Endodermal cell (in vitro differentiated cells): ENCODE data around the gene GRHL1. TPM values are rescaled to one million over a fixed set of nuclear protein-coding genes. Genes with fewer than 3 reads are reported as not detected.

Experiments
- DNase-seq: peaks from one replicate; pipeline ENCODE4 v3.0.0-alpha.2; 2017
- H3K27ac ChIP-seq: 2 replicates; pipeline ENCODE4 v1.5.1; 2013; ENCODE audit warnings: mild to moderate bottlenecking, low read depth, low read length, moderate library complexity
- H3K27me3 ChIP-seq: 2 replicates; pipeline ENCODE4 v1.6.1; 2013; ENCODE audit warnings: mild to moderate bottlenecking, low read length, moderate library complexity; ENCODE audit not compliant: insufficient read depth, control insufficient read depth, poor library complexity, severe bottlenecking
- H3K36me3 ChIP-seq: 2 replicates; pipeline ENCODE4 v1.7.0; 2013; ENCODE audit warnings: mild to moderate bottlenecking, low read length, moderate library complexity; ENCODE audit not compliant: control insufficient read depth, insufficient read depth
- H3K4me1 ChIP-seq: one replicate; pipeline ENCODE4 v1.7.0; 2013; ENCODE audit warnings: low read length; ENCODE audit not compliant: control insufficient read depth, insufficient read depth
- H3K4me3 ChIP-seq: 2 replicates; pipeline ENCODE4 v1.5.1; 2013; ENCODE audit warnings: mild to moderate bottlenecking, low read length, moderate library complexity
- H3K9ac ChIP-seq: 2 replicates; pipeline ENCODE4 v1.6.1; 2013; ENCODE audit warnings: mild to moderate bottlenecking, low read length, moderate library complexity; ENCODE audit not compliant: poor library complexity, severe bottlenecking; ENCODE audit errors: extremely low read depth
- H3K9me3 ChIP-seq: 2 replicates; pipeline ENCODE4 v1.6.1; 2013; ENCODE audit warnings: mild to moderate bottlenecking, low read length, moderate library complexity; ENCODE audit not compliant: control insufficient read depth
- H3K27ac Mint-ChIP-seq: 2 replicates; pipeline ENCODE4 v1.8.0; 2020; ENCODE audit warnings: mixed read lengths
- H3K27me3 Mint-ChIP-seq: 2 replicates; pipeline ENCODE4 v1.8.0; 2021; ENCODE audit warnings: mild to moderate bottlenecking, mixed read lengths; ENCODE audit not compliant: insufficient read depth
- H3K36me3 Mint-ChIP-seq: 2 replicates; pipeline ENCODE4 v1.8.0; 2020; ENCODE audit warnings: low read depth, mixed read lengths
- H3K4me1 Mint-ChIP-seq: 2 replicates; pipeline ENCODE4 v1.8.0; 2020; ENCODE audit warnings: mixed read lengths
- H3K4me3 Mint-ChIP-seq: 2 replicates; pipeline ENCODE4 v1.8.0; 2020; ENCODE audit warnings: mild to moderate bottlenecking, moderate library complexity, mixed read lengths
- H3K9me3 Mint-ChIP-seq: 2 replicates; pipeline ENCODE4 v1.8.0; 2020; ENCODE audit warnings: mild to moderate bottlenecking, mixed read lengths
- CTCF ChIP-seq: fragments of 200-600 bp; sonication (generic); conservative IDR thresholded peaks from 2 replicates; pipeline ENCODE4 v1.5.0; 2021; ENCODE audit warnings: antibody characterized with exemption, mild to moderate bottlenecking
- WGBS, 2 experiments: methylation state at CpG; one replicate each; pipeline versions ENCODE4 v1.1.5 to v1.1.7; 2013; ENCODE audit warnings: missing lambda C conversion rate in 2 of 2, mixed read lengths in 1 of 2; ENCODE audit not compliant: insufficient coverage in 1 of 2, insufficient read length in 1 of 2; 5-methylcytosine and 5-hydroxymethylcytosine counted together
- total RNA-seq, 2 donors: library from RNA; stranded (reverse); fragmentation: NEBNext Ultra II Directional in 1 of 2; extraction: Animal tissue kit (Norgen Biotek cat#: 25700) in 1 of 2; gene quantifications; 2 replicates in 1 of 2; 3 replicates in 1 of 2; pipeline ENCODE4 v1.2.1, GENCODE V29; 2021

Gene GRHL1
- total RNA-seq, 2 donors from 2014 or later, result 2.7 to 2.9 TPM

DNA sequence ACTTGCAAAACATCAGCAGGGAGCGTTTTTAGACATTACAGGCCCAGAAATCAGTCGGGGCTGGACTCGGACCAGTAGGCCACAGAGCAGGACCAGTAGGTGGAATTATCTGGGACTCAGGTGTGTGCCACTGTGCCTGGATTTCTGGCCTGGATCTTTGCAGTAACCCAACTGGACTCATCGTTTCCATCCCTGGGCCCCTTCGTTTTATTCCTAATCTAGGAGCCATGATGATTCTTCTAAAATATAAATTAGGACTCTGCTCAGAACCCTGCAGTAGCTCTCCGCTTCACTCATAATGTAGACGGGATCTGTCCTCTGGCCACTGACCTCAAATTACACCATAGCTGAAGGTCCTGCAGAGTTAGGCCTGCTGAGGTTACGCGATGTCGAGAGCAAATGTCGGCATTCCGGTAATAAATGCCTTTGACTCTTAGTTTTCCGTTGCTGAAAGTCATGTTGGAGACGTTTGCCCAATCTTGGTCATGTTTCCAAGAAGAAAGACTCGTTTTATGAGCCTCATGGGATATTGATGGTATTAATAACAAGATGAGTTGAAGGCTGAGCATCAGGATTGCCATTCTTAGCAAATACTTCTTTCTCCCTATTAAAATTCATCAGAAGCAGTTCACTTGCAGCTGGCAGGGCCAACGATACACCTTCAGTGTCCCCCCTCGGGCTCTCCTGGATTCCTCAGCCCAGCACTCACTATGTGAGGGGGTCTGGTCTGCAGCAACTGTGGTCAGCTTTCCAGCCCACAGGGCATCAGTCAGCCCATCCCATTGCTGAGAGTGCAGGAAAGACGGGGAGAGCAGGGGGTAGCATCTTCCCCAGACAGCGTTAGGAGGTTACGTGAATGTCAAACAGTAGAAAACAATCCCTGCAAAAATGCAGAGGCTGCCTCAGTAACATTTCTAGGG, 52.0 kb downstream of the GRHL1 start:
- no peak overlapping the region for H3K9ac ChIP-seq
- H3K4me1 ChIP-seq, result no peaks in the 10 kb centered on the region
- DNase-seq, result no peak
- H3K4me3 ChIP-seq, result no peak overlapping the region
- Mint-ChIP-seq H3K27me3 (no peaks in the 10 kb centered on the region), H3K27ac (no peak overlapping the region), H3K9me3 (no peaks in the 10 kb centered on the region), H3K4me3 (no peak overlapping the region), H3K4me1 (peaks cover 5% of the 10 kb centered on the region), H3K36me3 (no peaks in the 10 kb centered on the region)
- no peaks in the 10 kb centered on the region for H3K9me3 ChIP-seq
- no peak overlapping the region for H3K27ac ChIP-seq
- WGBS, 2 experiments, result 93 to 96% methylated on average over 15 to 20 of the region's 20 CpGs
- H3K27me3 ChIP-seq, result no peaks in the 10 kb centered on the region
- no peak for TF ChIP-seq CTCF
- H3K36me3 ChIP-seq, result no peaks in the 10 kb centered on the region

- no peaks in the 10 kb centered on the region for H3K9me3 ChIP-seq
- Mint-ChIP-seq H3K36me3 (no peaks in the 10 kb centered on the region), H3K27ac (no peak overlapping the region), H3K9me3 (no peaks in the 10 kb centered on the region), H3K4me3 (no peak overlapping the region), H3K27me3 (no peaks in the 10 kb centered on the region), H3K4me1 (peaks cover 5% of the 10 kb centered on the region)
- 86 to 100% methylated on average over 2 to 3 of the region's 5 CpGs for WGBS, 2 experiments
- DNase-seq, result no peak
- H3K27ac ChIP-seq, result no peak overlapping the region
- no peak overlapping the region for H3K9ac ChIP-seq
- H3K36me3 ChIP-seq, result no peaks in the 10 kb centered on the region
- no peaks in the 10 kb centered on the region for H3K4me1 ChIP-seq
- no peaks in the 10 kb centered on the region for H3K27me3 ChIP-seq
- no peak overlapping the region for H3K4me3 ChIP-seq
- TF ChIP-seq CTCF, result no peak
These were observed 52.9 kb downstream of the GRHL1 start for GRCh38 chr2:10004401-10004800.

GRCh38 chr2:10004836-10005235, 53.3 kb downstream of the GRHL1 start:
- Histone ChIP-seq H3K4me3 (no peak overlapping the region), H3K27me3 (no peaks in the 10 kb centered on the region), H3K9me3 (no peaks in the 10 kb centered on the region), H3K27ac (no peak overlapping the region), H3K36me3 (no peaks in the 10 kb centered on the region), H3K9ac (no peak overlapping the region), H3K4me1 (no peaks in the 10 kb centered on the region)
- DNase-seq, result no peak
- Mint-ChIP-seq H3K9me3 (no peaks in the 10 kb centered on the region), H3K27me3 (no peaks in the 10 kb centered on the region), H3K36me3 (no peaks in the 10 kb centered on the region), H3K27ac (no peak overlapping the region), H3K4me1 (peaks cover 5% of the 10 kb centered on the region), H3K4me3 (no peak overlapping the region)
- WGBS, 2 experiments, result 73 to 75% methylated on average over 2 to 3 of the region's 3 CpGs
- no peak for TF ChIP-seq CTCF
